ENCODE measurements around the gene COPG1. TPM values are rescaled to one million over a fixed set of nuclear protein-coding genes. Genes with fewer than 3 reads are reported as not detected.
A peak's percentile ranks its signal among the peaks of the same experiment; 100 is the strongest.

The COPG1 gene
- total and polyA plus RNA-seq, 2 of the 13 experiments (the other 11 are each of a cell fraction or from before 2014, with no cell fraction given) = 98.6 to 166 TPM

DNA sequence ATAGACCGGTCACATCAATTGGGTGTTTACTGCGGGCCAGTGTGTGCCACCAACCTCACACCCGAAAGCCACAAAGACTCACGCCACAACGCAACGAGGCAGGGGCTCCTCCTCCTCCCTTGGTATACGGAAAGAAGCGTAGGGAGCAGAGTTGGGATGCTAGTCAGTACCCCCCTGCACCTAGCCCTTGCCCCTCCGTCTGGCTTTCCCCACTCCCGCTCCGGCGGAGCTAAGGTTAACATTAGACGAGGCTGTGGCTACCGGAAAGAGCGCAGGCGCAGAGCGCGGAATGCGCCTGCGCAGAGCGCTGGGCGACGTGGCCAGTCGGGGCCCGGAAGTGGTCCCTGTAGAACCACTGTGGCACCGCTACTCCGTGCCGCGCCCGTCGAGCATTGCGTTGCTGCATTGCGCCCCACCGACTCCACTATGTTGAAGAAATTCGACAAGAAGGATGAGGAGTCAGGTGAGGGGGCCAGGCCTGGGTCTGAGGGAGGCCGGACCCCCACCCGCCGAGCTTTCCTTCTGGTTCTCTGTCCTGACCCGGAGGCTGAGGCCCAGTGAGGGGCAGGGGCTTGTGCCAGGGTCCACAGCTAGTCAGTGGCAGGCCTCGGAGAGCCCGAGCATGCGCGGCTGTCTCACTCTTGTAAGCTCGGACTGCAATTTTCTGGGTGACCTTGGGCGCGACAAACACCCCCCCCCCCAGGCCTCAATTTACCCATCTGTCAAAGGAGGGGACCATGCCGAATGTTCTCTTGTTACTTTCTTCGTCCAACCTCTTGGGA lies at the start of gene COPG1 (continued):
- TF ChIP-seq ZNF710 (CRISPR knock-in tag; IDR thresholded peaks at IDR 0.05; ENCODE audit: borderline replicate concordance) (peak; percentile 42; the same call in 1 of the 2 replicates), ZNF572 (CRISPR knock-in tag; IDR thresholded peaks at IDR 0.05) (no peak), ASH2L (IDR thresholded peaks at IDR 0.05; ENCODE audit: insufficient read length, low read depth, low read length) (peak; percentile 87), ZFY (CRISPR knock-in tag; IDR thresholded peaks at IDR 0.05) (peak; percentile 99), MED13 (CRISPR knock-in tag; IDR thresholded peaks at IDR 0.05) (peak; percentile 23; the same call in 1 of the 2 replicates), ZNF766 (CRISPR knock-in tag; IDR thresholded peaks at IDR 0.05; ENCODE audit: borderline replicate concordance) (0 out of 2 replicates have a peak, but pooled peaks have one; percentile 5), ZNF124 (CRISPR knock-in tag; IDR thresholded peaks at IDR 0.05) (peak; percentile 46; the same call in 1 of the 2 replicates), ZNF468 (CRISPR knock-in tag; IDR thresholded peaks at IDR 0.05) (no peak), MTF1 (CRISPR knock-in tag; IDR thresholded peaks at IDR 0.05) (no peak), HNRNPL (IDR thresholded peaks at IDR 0.05; ENCODE audit: low read depth, low read length) (peak; percentile 85), MAF1 (CRISPR knock-in tag; IDR thresholded peaks at IDR 0.05; ENCODE audit: borderline replicate concordance) (no peak), ETV5 (CRISPR knock-in tag; IDR thresholded peaks at IDR 0.05; ENCODE audit: borderline replicate concordance) (peak; percentile 85), ZFP36L1 (CRISPR knock-in tag; IDR thresholded peaks at IDR 0.05) (no peak), RFX3 (CRISPR knock-in tag; IDR thresholded peaks at IDR 0.05) (no peak), ARNTL (CRISPR knock-in tag; IDR thresholded peaks at IDR 0.05) (peak; percentile 51; the same call in 1 of the 2 replicates), WIZ (CRISPR knock-in tag; IDR thresholded peaks at IDR 0.05) (peak; percentile 57; the same call in 1 of the 2 replicates), SALL2 (CRISPR knock-in tag; IDR thresholded peaks at IDR 0.05) (peak; percentile 57; the same call in 1 of the 2 replicates), ZKSCAN1 (IDR thresholded peaks at IDR 0.05; ENCODE audit: low read length) (no peak), ZNF350 (CRISPR knock-in tag; IDR thresholded peaks at IDR 0.05; ENCODE audit: borderline replicate concordance, low read depth) (peak; percentile 83; the same call in 1 of the 2 replicates), JDP2 (CRISPR knock-in tag; IDR thresholded peaks at IDR 0.05; ENCODE audit: borderline replicate concordance) (no peak), KDM5B (CRISPR knock-in tag; IDR thresholded peaks at IDR 0.05; ENCODE audit: borderline replicate concordance) (peak; percentile 83)
- TF ChIP-seq, protein P1, sequence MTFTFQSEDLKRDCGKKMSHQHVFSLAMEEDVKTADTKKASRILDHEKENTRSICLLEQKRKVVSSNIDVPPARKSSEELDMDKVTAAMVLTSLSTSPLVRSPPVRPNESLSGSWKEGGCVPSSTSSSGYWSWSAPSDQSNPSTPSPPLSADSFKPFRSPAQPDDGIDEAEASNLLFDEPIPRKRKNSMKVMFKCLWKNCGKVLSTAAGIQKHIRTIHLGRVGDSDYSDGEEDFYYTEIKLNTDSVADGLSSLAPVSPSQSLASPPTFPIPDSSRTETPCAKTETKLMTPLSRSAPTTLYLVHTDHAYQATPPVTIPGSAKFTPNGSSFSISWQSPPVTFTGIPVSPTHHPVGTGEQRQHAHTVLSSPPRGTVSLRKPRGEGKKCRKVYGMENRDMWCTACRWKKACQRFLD (CRISPR knock-in tag; IDR thresholded peaks at IDR 0.05; ENCODE audit: borderline replicate concordance) = no peak
- TF ChIP-seq, protein P2, sequence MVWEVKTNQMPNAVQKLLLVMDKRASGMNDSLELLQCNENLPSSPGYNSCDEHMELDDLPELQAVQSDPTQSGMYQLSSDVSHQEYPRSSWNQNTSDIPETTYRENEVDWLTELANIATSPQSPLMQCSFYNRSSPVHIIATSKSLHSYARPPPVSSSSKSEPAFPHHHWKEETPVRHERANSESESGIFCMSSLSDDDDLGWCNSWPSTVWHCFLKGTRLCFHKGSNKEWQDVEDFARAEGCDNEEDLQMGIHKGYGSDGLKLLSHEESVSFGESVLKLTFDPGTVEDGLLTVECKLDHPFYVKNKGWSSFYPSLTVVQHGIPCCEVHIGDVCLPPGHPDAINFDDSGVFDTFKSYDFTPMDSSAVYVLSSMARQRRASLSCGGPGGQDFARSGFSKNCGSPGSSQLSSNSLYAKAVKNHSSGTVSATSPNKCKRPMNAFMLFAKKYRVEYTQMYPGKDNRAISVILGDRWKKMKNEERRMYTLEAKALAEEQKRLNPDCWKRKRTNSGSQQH (CRISPR knock-in tag; IDR thresholded peaks at IDR 0.05; ENCODE audit: low read depth) = no peak; the same call in 1 of the 2 replicates
- TF ChIP-seq, protein P3, sequence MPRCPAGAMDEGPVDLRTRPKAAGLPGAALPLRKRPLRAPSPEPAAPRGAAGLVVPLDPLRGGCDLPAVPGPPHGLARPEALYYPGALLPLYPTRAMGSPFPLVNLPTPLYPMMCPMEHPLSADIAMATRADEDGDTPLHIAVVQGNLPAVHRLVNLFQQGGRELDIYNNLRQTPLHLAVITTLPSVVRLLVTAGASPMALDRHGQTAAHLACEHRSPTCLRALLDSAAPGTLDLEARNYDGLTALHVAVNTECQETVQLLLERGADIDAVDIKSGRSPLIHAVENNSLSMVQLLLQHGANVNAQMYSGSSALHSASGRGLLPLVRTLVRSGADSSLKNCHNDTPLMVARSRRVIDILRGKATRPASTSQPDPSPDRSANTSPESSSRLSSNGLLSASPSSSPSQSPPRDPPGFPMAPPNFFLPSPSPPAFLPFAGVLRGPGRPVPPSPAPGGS (CRISPR knock-in tag; IDR thresholded peaks at IDR 0.05) = peak; percentile 70; the same call in 1 of the 2 replicates
